Activated gamma-delta T cell treated with Interleukin-2 at 50 U/mL for 16 hours (primary cell): ENCODE measurements around the gene PHLDA1.
"Not testable (repeated sequence)": the region's sequence is repeated elsewhere in the genome, so short reads cannot be mapped to it uniquely, and the experiment has no call there.

ENCODE experiments used
- DNase-seq: peaks from one replicate; pipeline ENCODE4 v3.0.0-alpha.2; 2020

PHLDA1 gene

DNA sequence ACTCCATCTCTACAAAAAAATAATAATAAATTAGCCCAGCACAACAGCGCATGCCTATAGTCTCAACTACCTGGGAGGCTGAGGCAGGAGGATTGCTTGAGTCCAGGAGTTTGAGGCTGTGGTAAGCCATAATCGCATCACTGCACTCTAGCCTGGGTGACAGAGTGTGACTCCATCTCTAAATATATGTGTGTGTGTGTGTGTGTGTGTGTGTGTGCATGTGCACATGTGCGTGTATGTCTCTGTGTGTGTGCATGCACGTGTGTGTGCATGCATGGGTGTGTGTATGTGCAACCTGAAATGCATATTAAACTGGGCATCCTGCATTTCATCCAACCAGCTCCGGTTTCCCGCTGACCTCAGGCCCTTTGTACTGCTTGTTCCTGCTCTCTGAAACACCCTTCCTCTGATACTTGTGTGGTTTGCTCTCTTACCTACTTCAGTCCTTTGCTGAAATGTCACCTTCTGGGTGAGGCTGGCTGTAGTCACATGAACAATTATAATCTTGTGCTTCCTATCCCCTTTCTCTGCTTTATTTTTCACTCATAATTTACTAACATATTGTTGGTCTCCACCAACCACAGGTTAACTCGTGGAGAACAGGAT is 46.9 kb downstream of the PHLDA1 start:
- no peak for DNase-seq

GRCh38 chr12:75983851-75984250 is 47.7 kb downstream of the PHLDA1 start:
- DNase-seq, result not testable (repeated sequence)

DNA sequence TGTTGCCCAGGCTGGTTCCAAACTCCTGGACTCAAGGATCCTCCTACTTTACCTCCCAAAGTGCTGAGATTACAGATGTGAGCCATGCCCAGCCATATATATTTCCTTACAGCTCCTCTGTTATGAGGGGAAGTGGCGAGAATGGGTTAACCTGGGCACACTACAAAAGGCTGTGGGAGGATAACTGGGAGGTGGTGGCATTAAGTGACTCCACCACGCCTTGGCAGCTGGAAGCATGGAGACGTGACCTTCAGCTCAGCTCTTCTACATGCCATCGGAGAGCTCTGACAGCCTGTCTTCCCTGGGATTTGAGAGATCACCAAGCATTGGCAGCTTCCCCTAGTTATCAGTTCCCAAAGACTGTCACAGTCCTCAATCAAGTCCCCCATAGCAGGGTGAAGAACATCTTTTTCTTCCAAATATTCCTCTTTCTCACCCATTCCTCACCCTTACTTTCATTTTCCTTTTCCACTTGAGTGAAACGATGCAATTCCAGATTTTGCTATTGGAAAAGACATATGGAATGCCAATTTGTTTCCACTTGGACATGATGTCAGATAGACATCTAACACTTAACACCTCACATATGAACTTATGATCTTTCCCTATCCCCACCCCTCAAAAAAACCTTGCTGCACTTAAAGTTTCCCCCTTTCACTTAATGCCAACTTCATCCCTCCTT is 48.5 kb downstream of the PHLDA1 start:
- DNase-seq, result no peak

DNA sequence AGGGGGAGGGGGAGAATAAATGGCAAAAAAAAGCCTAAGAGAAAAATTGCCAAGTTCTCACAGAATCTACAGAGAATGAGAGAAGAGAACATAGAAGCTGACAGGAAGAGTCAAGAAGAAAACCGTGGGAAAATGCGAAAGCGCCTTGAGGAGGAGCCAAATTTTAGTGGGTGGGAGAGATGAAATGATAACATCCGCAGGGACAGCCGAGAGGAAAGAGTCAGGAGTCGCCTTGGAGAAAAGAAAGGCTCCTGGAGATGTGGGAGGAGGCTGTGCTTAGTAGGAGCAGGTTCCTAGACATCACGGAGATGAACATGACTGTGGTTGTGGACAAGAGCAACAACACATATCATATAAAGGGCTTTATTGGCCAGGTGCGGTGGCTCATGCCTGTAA is 49.4 kb downstream of the PHLDA1 start:
- DNase-seq, result no peak

GRCh38 chr12:75981247-75982168 is 50.1 kb downstream of the PHLDA1 start:
- DNase-seq, result no peak

DNA sequence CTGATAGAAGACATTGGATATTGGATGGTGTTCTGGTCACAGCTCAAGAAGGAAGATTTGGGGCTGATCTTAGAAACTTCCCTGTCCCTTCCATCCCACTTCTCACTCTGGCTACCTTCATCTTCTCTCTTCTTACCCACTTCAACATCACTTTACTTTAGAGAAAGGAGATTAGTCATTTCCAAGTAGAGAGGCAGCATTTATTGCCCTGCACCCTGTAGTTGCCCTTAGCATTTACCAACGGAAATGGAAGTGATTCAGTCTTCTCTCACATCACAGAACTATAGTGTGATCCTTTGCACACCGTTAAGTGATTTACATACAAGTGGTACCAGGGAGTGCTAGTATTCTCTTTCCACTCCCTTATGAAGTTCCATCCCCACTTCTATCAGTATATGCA is 52.4 kb downstream of the PHLDA1 start:
- DNase-seq, result peak; percentile 27

DNA sequence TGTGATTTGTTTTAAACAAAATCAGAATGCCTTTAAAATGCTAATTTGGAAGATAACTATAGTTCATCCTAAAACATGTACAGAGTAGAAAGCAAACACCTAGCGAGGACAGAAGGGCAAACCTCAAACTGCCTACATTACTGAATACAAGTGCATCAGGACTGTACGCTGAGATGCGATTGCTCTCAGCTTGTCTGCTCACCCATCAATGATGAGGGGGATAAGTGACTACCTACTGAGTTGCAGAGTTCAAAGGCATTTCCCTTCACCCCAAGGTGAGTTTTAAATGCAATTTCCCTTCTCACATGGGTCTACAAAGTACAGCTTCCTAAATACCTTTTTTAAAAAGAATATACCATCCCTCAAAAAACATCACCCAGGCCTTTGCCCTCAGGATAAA is 52.9 kb downstream of the PHLDA1 start:
- no peak for DNase-seq

DNA sequence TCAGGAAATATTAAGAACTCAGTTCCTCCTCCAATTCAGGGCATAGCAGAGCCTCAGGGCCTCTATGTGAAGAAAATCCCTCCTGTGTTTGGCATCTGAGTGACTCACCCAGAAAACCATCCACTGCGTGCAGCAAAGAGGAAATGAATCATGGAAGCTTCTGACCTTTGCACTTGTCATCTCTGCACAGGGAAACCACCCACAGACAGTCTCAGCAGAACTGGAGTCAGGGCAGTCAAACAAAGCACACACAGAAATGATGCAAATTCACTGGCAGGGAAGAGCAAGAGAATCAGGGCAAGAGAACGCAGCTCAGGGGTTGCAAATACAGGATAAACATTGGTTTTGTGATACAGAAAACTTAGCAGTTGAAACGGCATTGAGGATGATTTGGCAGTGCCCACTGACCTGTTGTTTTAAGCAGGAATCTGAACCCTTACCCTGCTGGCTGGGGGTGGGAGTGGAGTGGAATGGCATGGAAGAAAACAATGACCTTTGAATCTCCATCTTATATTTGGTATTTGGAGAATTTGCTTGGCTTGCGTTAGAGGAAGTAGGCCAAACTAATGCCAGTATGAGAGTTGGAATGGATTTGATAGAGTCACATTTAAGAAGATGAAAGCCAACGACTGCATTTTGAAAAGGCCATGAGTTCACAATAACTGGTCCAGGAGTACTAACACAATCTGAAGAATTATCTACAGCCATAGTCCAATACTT is 53.5 kb downstream of the PHLDA1 start:
- peak; percentile 72 for DNase-seq

- no peak for DNase-seq
Measured at GRCh38 chr12:75977590-75977951, 54.0 kb downstream of the PHLDA1 start.

- no peak for DNase-seq
Measured at GRCh38 chr12:75976913-75977312, 54.7 kb downstream of the PHLDA1 start.

DNA sequence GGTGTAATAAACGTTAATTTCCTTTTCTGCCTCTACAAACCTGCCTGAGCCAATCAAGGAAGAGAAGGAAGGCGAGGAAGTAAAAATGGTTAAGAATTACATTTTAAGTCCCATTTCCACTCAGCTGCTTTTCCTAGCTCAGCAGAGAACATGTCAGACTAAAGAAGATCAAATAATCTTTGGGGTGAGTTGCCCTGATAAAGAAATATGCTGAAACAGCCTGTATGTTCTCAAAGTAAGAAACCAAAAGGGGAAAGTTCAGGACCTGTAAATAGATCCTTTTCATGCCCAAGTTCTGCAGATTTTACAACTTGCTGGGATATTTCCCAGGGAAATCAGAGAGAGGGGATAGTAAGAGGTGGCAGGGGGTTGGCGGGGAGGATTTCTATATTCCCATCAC is 55.5 kb downstream of the PHLDA1 start:
- no peak for DNase-seq

GRCh38 chr12:75975702-75976101 is 55.9 kb downstream of the PHLDA1 start:
- no peak for DNase-seq
